K562 (cell line): ENCODE results near the gene CACYBP. TPM values are rescaled to one million over a fixed set of nuclear protein-coding genes. Genes with fewer than 3 reads are reported as not detected.
A peak's percentile ranks its signal among the peaks of the same experiment; 100 is the strongest.

Experiments used
- ARID1B ChIP-seq: fragments of 450-650 bp; IDR thresholded peaks from 2 replicates; pipeline ENCODE4 v1.6.1; 2016; ENCODE audit warnings: antibody characterized with exemption, mild to moderate bottlenecking, inconsistent platforms
- BCOR ChIP-seq: fragments of 450-650 bp; IDR thresholded peaks from 2 replicates; pipeline ENCODE4 v1.6.1; 2016
- E2F6 ChIP-seq, 2 experiments: IDR thresholded peaks; 2 replicates each; pipeline ENCODE4 v1.6.1; 2011; ENCODE audit warnings: borderline replicate concordance in 1 of 2, control low read depth in 1 of 2, low read depth in 1 of 2, low read length in 1 of 2, mild to moderate bottlenecking in 1 of 2, mixed read lengths in 1 of 2, moderate library complexity in 1 of 2; ENCODE audit not compliant: insufficient read depth in 1 of 2, insufficient read length in 1 of 2, poor library complexity in 1 of 2, severe bottlenecking in 1 of 2; ENCODE audit errors: extremely low read depth in 1 of 2
- EP300 ChIP-seq: IDR thresholded peaks from 2 replicates; pipeline ENCODE4 v1.6.1; 2012; ENCODE audit warnings: low read length, improper control_type of control experiment
- FOXA1 ChIP-seq: fragments of 450-650 bp; IDR thresholded peaks from 2 replicates; pipeline ENCODE4 v1.6.1; 2016; ENCODE audit warnings: mild to moderate bottlenecking, borderline replicate concordance
- FOXJ2 ChIP-seq: fragments of 200-800 bp; sonication (Bioruptor generic); IDR thresholded peaks from 2 replicates; pipeline ENCODE4 v1.6.1; 2016; ENCODE audit warnings: missing genetic modification characterization, missing compliant biosample characterization
- FOXP1 ChIP-seq: sonication (generic); formaldehyde crosslinking; IDR thresholded peaks from 2 replicates; pipeline ENCODE4 v1.8.0; 2022; ENCODE audit warnings: mild to moderate bottlenecking, missing genetic modification reagents
- GATAD2A ChIP-seq: fragments of 450-650 bp; IDR thresholded peaks from 2 replicates; pipeline ENCODE4 v1.6.1; 2017
- IRF1 ChIP-seq: sonication (generic); formaldehyde crosslinking; IDR thresholded peaks from 2 replicates; pipeline ENCODE4 v1.8.0; 2022; ENCODE audit warnings: missing genetic modification reagents, mild to moderate bottlenecking, borderline replicate concordance
- MAZ ChIP-seq, 2 experiments: fragments of 450-650 bp in 1 of 2; sonication (generic) in 1 of 2; formaldehyde crosslinking; IDR thresholded peaks in 1 of 2; conservative IDR thresholded peaks in 1 of 2; 2 replicates each; pipeline versions ENCODE4 v1.4.0 to v1.5.0; 2020; ENCODE audit warnings: mild to moderate bottlenecking in 1 of 2, missing genetic modification reagents in 1 of 2
- MYBL2 ChIP-seq, 2 experiments: fragments of 450-650 bp in 1 of 2; sonication (generic) in 1 of 2; formaldehyde crosslinking in 1 of 2; IDR thresholded peaks; 2 replicates each; pipeline versions ENCODE4 v1.6.1 to v1.8.1; 2017 to 2022; ENCODE audit warnings: borderline replicate concordance in 1 of 2, inconsistent platforms in 1 of 2, low read depth in 1 of 2, mild to moderate bottlenecking in 1 of 2, missing genetic modification reagents in 1 of 2, moderate library complexity in 1 of 2
- NCOR1 ChIP-seq: fragments of 450-650 bp; IDR thresholded peaks from 2 replicates; pipeline ENCODE4 v1.6.1; 2016; ENCODE audit warnings: mild to moderate bottlenecking, moderate library complexity
- RAD51 ChIP-seq: fragments of 450-650 bp; IDR thresholded peaks from 2 replicates; pipeline ENCODE4 v1.7.1; 2016; ENCODE audit warnings: low read depth, mild to moderate bottlenecking, borderline replicate concordance
- RBM34 ChIP-seq: fragments of 200-400 bp; formaldehyde crosslinking; IDR thresholded peaks from 2 replicates; pipeline ENCODE4 v1.6.1; 2018; ENCODE audit warnings: low read length, borderline replicate concordance; ENCODE audit not compliant: insufficient read depth
- SP1 ChIP-seq: sonication (generic); formaldehyde crosslinking; IDR thresholded peaks from 2 replicates; pipeline ENCODE4 v1.8.1; 2022; ENCODE audit warnings: mild to moderate bottlenecking, missing genetic modification reagents
- THRB ChIP-seq: fragments of 450-650 bp; formaldehyde crosslinking; conservative IDR thresholded peaks from 2 replicates; pipeline ENCODE4 v1.4.0; 2022; ENCODE audit warnings: mild to moderate bottlenecking, missing genetic modification characterization
- ZBTB11 ChIP-seq, 3 experiments: fragments of 200-800 bp in 1 of 3; fragments of 250-450 bp in 1 of 3; fragments of 450-650 bp in 1 of 3; sonication (Bioruptor Pico) in 1 of 3; sonication (Bioruptor generic) in 1 of 3; formaldehyde crosslinking in 1 of 3; IDR thresholded peaks; 2 replicates each; pipeline versions ENCODE4 v1.6.1 to v1.8.0; 2016 to 2022; ENCODE audit warnings: mild to moderate bottlenecking in 2 of 3, missing genetic modification characterization in 2 of 3, missing compliant biosample characterization in 1 of 3, moderate library complexity in 1 of 3
- ZKSCAN8 ChIP-seq: fragments of 200-800 bp; sonication (Bioruptor generic); IDR thresholded peaks from 2 replicates; pipeline ENCODE4 v1.6.1; 2016; ENCODE audit warnings: missing genetic modification characterization, missing compliant biosample characterization
- ZNF76 ChIP-seq: fragments of 250-450 bp; sonication (Bioruptor Pico); IDR thresholded peaks from 2 replicates; pipeline ENCODE4 v1.4.0; 2020; ENCODE audit warnings: mild to moderate bottlenecking, moderate library complexity, borderline replicate concordance
- polyA plus RNA-seq, 8 experiments: library from polyadenylated mRNA; depleted of rRNA in 4 of 8; stranded (reverse) in 5 of 8; unstranded in 3 of 8; fragments of >200 nt; fragmentation: Nextera tagmentation in 2 of 8; fragmentation: Illumina TruSeq in 1 of 8; extraction: Ambion mirVana in 2 of 8; extraction: Trizol in 1 of 8; gene quantifications; 2 replicates each; pipeline versions ENCODE4 v1.2.1 to v1.2.3, GENCODE V29; 2011 to 2014; ENCODE audit warnings: inconsistent platforms in 1 of 8, missing spikeins in 1 of 8
- total RNA-seq, 7 experiments: library from RNA; depleted of rRNA in 6 of 7; stranded (reverse); fragments of >200 nt in 6 of 7; fragmentation: Illumina TruSeq in 2 of 7; extraction: Trizol in 2 of 7; gene quantifications; 2 replicates each; pipeline versions ENCODE4 v1.2.1 to v1.2.3, GENCODE V29; 2011 to 2021; ENCODE audit warnings: low replicate concordance in 1 of 7

The CACYBP gene
- total and polyA plus RNA-seq, 9 of the 15 experiments (the other 6 are each of a cell fraction or from before 2014, with no cell fraction given): 147 to 1,576 (median 488) TPM

- TF ChIP-seq GATAD2A (0 out of 2 replicates have a peak, but pooled peaks have one; percentile 66), BCOR (no peak), MYBL2 (IDR thresholded peaks at IDR 0.05; ENCODE audit: low read depth) (peak; percentile 93), MYBL2 (CRISPR knock-in tag; IDR thresholded peaks at IDR 0.05; ENCODE audit: borderline replicate concordance) (no peak), ZKSCAN8 (no peak; the same call in 1 of the 2 replicates), ARID1B (peak; percentile 38), FOXJ2 (tag) (peak; percentile 91), ZBTB11 (CRISPR knock-in tag; IDR thresholded peaks at IDR 0.05) (peak; percentile 89 to 97 (median 95); a peak in 5 of 6 replicates), IRF1 (0 out of 2 replicates have a peak, but pooled peaks have one; percentile 27), RAD51 (peak; percentile 94), E2F6 (IDR thresholded peaks at IDR 0.05; ENCODE audit: borderline replicate concordance in 1 of 2, extremely low read depth in 1 of 2, insufficient read depth in 1 of 2, insufficient read length in 1 of 2, low read depth in 1 of 2, low read length in 1 of 2, poor library complexity in 1 of 2, severe bottlenecking in 1 of 2) (peak; percentile 58 to 77), RBM34 (no peak), FOXP1 (peak; percentile 91), ZNF76 (CRISPR knock-in tag) (no peak; the same call in 1 of the 2 replicates), THRB (CRISPR knock-in tag) (peak; percentile 67), MAZ (CRISPR knock-in tag; conservative IDR thresholded peaks at IDR 0.05 in 1 of 2, IDR thresholded peaks at IDR 0.05 in 1 of 2) (peak; percentile 58 to 72), EP300 (peak; percentile 71), FOXA1 (no peak), NCOR1 (peak; percentile 58), SP1 (CRISPR knock-in tag) (peak; percentile 95)
Observed at GRCh38 chr1:174999216-174999935, 371 bp upstream of the CACYBP start (continued).
